ENCODE measurements around the gene ALOXE3. TPM values are rescaled to one million over a fixed set of nuclear protein-coding genes. Genes with fewer than 3 reads are reported as not detected.

ALOXE3 gene
- polyA plus RNA-seq (ENCODE audit: insufficient read length in 3 of 3): under 1 TPM in 1 of 3 donors, not detected in 2; 0.07 TPM
- long read RNA-seq, donor 1: 0 reads
- long read RNA-seq, donor 2: 0 reads
- long read RNA-seq, donor 3: 0 reads
- long read RNA-seq, donor 4: 0 reads
- long read RNA-seq, donor 5: 0 reads
- long read RNA-seq, donor 6: 0 reads
- long read RNA-seq, donor 7: 0 reads
- long read RNA-seq, donor 8: 0 reads
- long read RNA-seq, donor 9: 0 reads
- long read RNA-seq, donor 10: 0 reads
- long read RNA-seq, donor 11: 0 reads
- long read RNA-seq, donor 12: 0 reads
- long read RNA-seq, donor 13: 0 reads
- long read RNA-seq, donor 14: 0 reads
- long read RNA-seq, donor 15: 0 reads
- long read RNA-seq, donor 16: 0 reads

DNA sequence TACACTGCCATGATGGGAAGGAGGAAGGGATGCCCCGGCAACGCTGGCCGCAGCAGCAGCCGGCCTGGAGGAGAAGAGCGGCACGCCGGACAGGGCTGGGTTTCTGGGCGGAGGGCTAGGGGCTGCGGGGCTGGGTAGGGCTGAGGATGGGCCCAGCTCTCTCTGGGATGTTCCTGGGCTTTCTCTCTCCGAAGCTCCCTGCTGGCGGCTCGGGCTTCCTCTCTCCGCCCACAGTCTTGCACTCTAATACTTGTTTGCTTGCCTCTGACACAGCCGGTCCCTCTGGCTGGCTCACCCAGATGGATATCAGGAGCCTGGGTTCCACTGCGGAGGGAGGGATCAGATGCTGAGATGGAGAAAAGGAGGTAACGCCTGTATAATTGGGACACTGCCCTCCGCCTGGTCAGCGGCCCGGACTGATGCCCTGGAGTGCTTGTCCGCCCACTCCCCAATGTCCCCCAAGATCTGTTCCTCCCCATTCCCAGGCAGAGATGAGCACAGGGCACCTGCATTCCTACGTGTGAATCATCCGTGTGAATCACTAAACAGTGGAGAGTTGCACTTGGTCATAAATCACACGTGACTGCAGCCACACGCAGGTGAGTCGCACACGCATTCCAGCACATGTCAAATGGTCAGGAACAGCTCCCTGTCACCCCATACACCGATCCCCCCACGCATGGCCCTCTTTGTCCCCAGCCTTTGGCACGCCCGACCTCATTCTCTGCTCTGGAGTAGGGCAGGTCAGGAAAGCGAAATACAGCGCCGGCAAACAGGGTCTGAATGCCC lies at the start of gene ALOXE3:
TSS of gene ALOXE3 (minus strand) at position 535 of the 789 bp plus-strand sequence. CDS start at position 11, 524 bp downstream.
- no peak for DNase-seq

GRCh38 chr17:8167526-8167925 lies 49.2 kb upstream of the ALOXE3 start:
- DNase-seq: no peak

- DNase-seq: no peak
Measured at GRCh38 chr17:8166731-8167130, 48.4 kb upstream of the ALOXE3 start.

- DNase-seq: no peak
Measured at GRCh38 chr17:8164815-8165131, 46.5 kb upstream of the ALOXE3 start.

DNA sequence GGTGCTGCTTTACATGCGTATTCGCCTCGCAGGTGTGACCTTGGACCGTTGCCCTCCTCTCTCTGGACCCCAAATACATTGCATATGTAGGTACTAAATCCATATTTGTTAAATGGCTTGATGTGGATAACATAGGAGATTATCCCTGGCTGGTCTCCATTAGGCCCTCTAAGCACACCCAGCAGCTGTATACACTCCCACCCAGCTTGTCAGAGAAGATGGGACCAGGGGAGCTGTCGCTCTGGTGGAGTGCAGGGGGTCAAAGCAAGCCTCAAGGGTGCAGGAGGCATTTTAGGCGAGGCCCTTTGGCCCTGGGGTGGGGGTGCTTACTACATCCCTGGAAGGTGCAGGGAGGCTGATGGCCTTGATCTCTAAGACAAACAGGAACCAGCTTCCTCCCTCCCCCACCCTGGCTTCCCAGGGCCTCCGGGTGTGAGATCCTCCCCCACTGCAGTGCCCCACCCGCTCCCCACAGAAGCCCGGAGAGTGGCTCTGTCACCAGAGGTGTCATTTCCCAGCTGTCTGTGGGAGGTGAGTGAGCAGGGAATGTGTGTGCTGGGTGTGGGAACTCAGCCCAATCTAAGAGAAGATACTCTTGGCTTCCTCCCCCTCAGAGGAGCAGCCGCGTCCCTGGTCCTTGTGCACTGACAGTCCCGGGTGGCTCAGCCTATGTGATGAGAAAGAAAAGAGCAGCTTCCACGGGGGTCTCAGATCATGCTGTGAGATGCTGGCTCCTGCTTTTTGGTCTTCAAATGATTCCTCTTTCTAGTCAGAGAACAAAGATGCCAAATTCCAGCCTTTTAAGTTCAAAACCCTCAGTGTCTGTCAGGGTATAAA lies 45.9 kb upstream of the ALOXE3 start:
- DNase-seq: peak; percentile 83

DNA sequence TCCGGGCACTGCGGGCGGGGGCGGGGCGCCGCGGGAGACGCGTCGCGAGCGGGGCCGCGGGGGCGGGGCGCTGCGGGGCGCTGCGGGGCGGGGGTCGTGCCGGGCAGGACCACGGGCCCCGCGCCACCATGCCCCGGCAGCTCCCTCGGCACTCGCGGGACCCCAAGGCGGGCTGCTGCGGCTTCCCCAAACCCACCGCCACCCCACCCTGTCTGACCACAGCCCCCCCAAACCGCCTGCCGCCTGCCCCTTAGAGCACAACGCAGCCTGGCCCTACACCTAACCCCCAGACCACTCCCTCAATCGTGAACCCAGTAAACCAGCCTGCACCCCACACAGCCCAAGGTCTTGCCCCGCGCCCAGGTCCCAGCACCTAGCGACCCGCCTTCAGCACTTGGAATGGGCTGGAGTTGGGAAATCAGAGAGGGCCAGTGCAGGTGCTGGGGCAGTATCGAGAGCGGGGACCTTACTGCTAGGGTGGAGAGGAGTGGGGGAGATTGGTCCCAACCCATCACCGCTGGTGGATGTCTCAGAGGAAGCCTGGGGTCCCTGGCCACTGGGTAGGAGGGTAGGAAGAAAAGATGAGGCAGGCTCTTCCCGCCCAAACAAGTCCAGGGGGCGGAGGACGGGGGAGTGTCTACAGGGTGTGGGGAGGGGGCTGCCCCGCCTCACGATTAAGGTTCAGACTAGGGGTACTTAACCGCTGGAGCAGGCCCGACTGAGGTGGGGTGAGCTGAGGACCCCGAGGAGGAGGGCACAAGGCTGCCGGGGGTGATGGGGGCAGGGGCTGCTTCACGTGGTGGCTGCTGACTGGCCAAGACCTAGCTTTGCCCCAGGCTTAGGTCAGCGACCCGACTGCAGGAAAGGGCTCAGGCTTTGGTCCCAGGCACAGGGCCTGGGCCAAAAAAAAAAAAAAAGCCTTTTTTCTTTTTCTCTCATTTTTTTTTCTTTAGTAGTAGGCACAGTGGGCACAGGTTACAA lies 45.0 kb upstream of the ALOXE3 start:
- DNase-seq: no peak

GRCh38 chr17:8162233-8162996 lies 44.1 kb upstream of the ALOXE3 start, which contains the start of gene VAMP2:
VAMP2 (minus strand) TSS chr17:8162948; CDS start chr17:8162879, 69 bp downstream.
- DNase-seq: no peak

- DNase-seq: no peak
Measured at GRCh38 chr17:8161289-8162232, 43.2 kb upstream of the ALOXE3 start.

DNA sequence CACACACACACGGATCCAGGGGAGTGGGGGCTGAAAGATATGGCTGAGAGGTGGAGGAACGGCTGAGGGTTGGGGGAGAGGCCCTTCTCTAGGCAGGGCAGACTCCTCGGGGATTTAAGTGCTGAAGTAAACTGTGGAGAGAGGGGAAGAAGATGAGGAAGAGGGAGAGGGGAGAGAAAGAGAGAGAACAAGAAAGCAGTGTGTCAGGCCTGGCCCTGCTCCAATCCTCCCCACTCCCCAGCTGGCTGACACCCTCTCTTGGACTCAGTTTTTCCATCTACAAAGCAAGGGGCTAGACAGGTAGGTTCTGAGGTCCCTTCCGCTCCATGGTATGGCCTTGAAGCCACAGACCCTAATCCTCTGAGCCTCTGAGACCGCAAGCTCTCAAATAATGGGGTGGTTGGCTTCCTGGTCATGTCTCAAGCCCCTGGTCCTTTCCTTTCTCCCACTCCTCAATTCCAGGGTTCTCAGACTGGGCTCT lies 42.5 kb upstream of the ALOXE3 start:
- DNase-seq: no peak

DNA sequence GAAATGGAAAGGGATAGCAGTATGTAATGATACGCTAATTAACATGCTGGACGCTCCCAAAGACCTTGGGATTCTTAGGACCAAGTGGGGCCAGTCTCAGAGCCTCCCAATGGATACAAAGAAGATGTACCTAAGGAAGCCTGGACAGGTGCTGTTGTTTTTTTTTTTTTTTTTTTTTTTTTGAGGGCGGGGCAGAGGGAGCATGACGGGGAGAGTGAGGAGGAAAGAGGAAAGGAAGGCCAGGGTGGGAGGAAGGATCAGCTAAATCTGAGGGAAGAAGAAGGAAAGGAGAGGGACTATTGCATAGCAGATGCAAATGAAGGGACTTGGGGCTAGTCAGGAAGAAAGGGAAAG lies 41.9 kb upstream of the ALOXE3 start:
- DNase-seq: no peak

- DNase-seq: no peak
Measured at GRCh38 chr17:8159459-8160223, 41.3 kb upstream of the ALOXE3 start.

DNA sequence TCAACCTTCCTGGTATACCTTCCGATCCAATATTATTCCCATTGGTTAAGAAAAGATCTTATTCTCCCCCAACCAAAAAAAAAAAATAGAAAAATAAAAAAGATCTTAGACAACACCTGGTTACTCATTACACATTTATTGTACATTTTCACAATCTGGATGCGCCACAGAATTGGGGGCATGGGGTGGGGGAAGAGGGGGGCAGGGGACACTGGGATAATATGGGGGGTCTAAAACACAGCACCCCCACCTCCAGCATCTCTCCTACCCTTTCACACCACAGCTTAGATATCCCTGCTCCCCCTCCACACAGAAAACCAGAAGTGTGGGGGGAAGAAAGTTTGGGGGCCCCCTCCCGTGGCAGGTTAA lies 40.7 kb upstream of the ALOXE3 start:
- no peak for DNase-seq

DNA sequence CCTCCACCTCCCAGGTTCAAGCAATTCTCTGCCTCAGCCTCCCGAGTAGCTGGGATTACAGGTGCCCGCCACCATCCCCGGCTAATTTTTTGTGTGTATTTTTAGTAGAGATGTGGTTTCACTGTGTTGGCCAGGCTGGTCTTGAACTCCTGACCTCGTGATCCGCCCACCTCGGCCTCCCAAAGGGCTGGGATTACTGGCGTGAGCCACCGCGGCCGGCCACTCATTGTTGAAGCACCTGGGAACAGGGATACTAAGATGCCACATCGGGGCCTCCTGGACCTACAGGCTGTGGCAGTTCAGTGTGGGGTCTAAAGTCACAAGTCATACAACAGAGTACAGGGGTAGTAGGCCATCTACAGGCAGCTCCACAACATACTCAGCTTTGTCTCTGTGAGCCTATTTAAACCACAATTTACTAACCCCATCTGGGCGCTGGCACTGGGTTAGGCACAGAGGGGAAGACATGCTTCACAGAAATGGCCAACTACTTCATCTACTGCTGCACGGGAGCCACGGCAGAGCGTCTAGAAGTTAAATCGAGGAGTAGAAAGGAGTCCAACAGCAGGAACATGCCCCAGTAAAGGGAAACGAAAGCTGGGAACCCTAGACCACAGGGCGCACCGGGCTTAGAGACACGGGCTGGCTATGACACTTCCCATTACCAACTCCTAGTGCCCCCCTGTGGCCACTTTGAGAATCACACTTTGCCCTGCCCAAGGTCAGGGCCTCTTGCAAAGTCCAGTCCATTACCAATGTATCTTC lies 40.1 kb upstream of the ALOXE3 start:
- peak; percentile 85 for DNase-seq

- peak; percentile 100 for DNase-seq
Measured at GRCh38 chr17:8156246-8156992, 38.1 kb upstream of the ALOXE3 start.

DNA sequence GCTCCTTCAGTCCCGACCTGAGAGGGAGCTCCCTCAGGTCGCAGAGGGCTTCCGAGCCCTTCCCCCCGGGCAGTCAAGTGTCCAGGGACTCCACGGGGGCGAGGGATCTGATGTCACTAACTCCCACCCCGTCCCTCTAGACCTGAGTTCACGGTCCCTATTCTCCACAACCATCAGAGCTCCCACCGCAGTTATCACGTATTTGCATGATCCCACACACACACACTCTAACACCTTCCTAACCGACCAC lies 37.6 kb upstream of the ALOXE3 start:
- DNase-seq: no peak

- DNase-seq: no peak
Measured at GRCh38 chr17:8155231-8155995, 37.1 kb upstream of the ALOXE3 start.
